Endodermal cell (in vitro differentiated cells): ENCODE results near the gene TTLL9. TPM values are rescaled to one million over a fixed set of nuclear protein-coding genes. Genes with fewer than 3 reads are reported as not detected.

Source experiments
- DNase-seq: peaks from one replicate; pipeline ENCODE4 v3.0.0-alpha.2; 2017
- H3K27ac ChIP-seq: 2 replicates; pipeline ENCODE4 v1.5.1; 2013; ENCODE audit warnings: mild to moderate bottlenecking, low read depth, low read length, moderate library complexity
- H3K27me3 ChIP-seq: 2 replicates; pipeline ENCODE4 v1.6.1; 2013; ENCODE audit warnings: mild to moderate bottlenecking, low read length, moderate library complexity; ENCODE audit not compliant: insufficient read depth, control insufficient read depth, poor library complexity, severe bottlenecking
- H3K36me3 ChIP-seq: 2 replicates; pipeline ENCODE4 v1.7.0; 2013; ENCODE audit warnings: mild to moderate bottlenecking, low read length, moderate library complexity; ENCODE audit not compliant: control insufficient read depth, insufficient read depth
- H3K4me1 ChIP-seq: one replicate; pipeline ENCODE4 v1.7.0; 2013; ENCODE audit warnings: low read length; ENCODE audit not compliant: control insufficient read depth, insufficient read depth
- H3K4me3 ChIP-seq: 2 replicates; pipeline ENCODE4 v1.5.1; 2013; ENCODE audit warnings: mild to moderate bottlenecking, low read length, moderate library complexity
- H3K9ac ChIP-seq: 2 replicates; pipeline ENCODE4 v1.6.1; 2013; ENCODE audit warnings: mild to moderate bottlenecking, low read length, moderate library complexity; ENCODE audit not compliant: poor library complexity, severe bottlenecking; ENCODE audit errors: extremely low read depth
- H3K9me3 ChIP-seq: 2 replicates; pipeline ENCODE4 v1.6.1; 2013; ENCODE audit warnings: mild to moderate bottlenecking, low read length, moderate library complexity; ENCODE audit not compliant: control insufficient read depth
- H3K27ac Mint-ChIP-seq: 2 replicates; pipeline ENCODE4 v1.8.0; 2020; ENCODE audit warnings: mixed read lengths
- H3K27me3 Mint-ChIP-seq: 2 replicates; pipeline ENCODE4 v1.8.0; 2021; ENCODE audit warnings: mild to moderate bottlenecking, mixed read lengths; ENCODE audit not compliant: insufficient read depth
- H3K36me3 Mint-ChIP-seq: 2 replicates; pipeline ENCODE4 v1.8.0; 2020; ENCODE audit warnings: low read depth, mixed read lengths
- H3K4me1 Mint-ChIP-seq: 2 replicates; pipeline ENCODE4 v1.8.0; 2020; ENCODE audit warnings: mixed read lengths
- H3K4me3 Mint-ChIP-seq: 2 replicates; pipeline ENCODE4 v1.8.0; 2020; ENCODE audit warnings: mild to moderate bottlenecking, moderate library complexity, mixed read lengths
- H3K9me3 Mint-ChIP-seq: 2 replicates; pipeline ENCODE4 v1.8.0; 2020; ENCODE audit warnings: mild to moderate bottlenecking, mixed read lengths
- WGBS, 2 experiments: methylation state at CpG; one replicate each; pipeline versions ENCODE4 v1.1.5 to v1.1.7; 2013; ENCODE audit warnings: missing lambda C conversion rate in 2 of 2, mixed read lengths in 1 of 2; ENCODE audit not compliant: insufficient coverage in 1 of 2, insufficient read length in 1 of 2; 5-methylcytosine and 5-hydroxymethylcytosine counted together
- total RNA-seq, 2 donors: library from RNA; stranded (reverse); fragmentation: NEBNext Ultra II Directional in 1 of 2; extraction: Animal tissue kit (Norgen Biotek cat#: 25700) in 1 of 2; gene quantifications; 2 replicates in 1 of 2; 3 replicates in 1 of 2; pipeline ENCODE4 v1.2.1, GENCODE V29; 2021
- TF ChIP-seq, protein P1 (sequence below): fragments of 200-600 bp; sonication (generic); conservative IDR thresholded peaks from 2 replicates; pipeline ENCODE4 v1.5.0; 2021; ENCODE audit warnings: antibody characterized with exemption, mild to moderate bottlenecking

Gene TTLL9
- total RNA-seq, 2 donors from 2014 or later: 0.29 to 0.51 TPM

DNA sequence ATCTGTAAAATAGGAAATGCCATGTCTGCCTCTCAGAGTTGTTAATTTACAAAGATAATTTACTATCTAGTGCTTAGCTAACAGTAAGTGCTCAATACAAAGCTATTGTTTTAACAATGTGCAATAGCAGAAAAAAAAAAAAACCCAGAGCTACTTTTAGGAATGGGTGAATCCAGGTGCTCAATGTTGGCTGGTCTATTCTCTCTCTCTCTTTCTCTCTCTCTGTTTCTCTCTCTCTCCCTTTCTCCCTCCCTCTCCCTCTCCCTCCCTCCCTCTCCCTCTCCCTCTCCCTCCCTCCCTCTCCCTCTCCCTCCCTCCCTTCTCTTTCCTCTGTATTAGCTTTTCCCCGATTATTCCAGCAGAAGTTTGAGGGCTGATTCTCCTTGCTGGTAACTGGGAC is 67.4 kb downstream of the TTLL9 start:
- no peak overlapping the region for H3K4me3 Mint-ChIP-seq
- no peaks in the 10 kb centered on the region for H3K9me3 Mint-ChIP-seq
- Histone ChIP-seq H3K9ac (no peak overlapping the region), H3K4me1 (no peaks in the 10 kb centered on the region), H3K36me3 (no peaks in the 10 kb centered on the region), H3K27ac (no peak overlapping the region), H3K4me3 (no peak overlapping the region), H3K27me3 (no peaks in the 10 kb centered on the region), H3K9me3 (no peaks in the 10 kb centered on the region)
- no peak overlapping the region for H3K27ac Mint-ChIP-seq
- peaks cover 4% of the 10 kb centered on the region for H3K27me3 Mint-ChIP-seq
- H3K4me1 Mint-ChIP-seq: no peaks in the 10 kb centered on the region
- DNase-seq: no peak
- H3K36me3 Mint-ChIP-seq: no peaks in the 10 kb centered on the region
- 63% methylated on average over 1 of the region's 1 CpG; no CpG with 5 or more reads in 1 of the 2 experiments for WGBS, 2 experiments
- TF ChIP-seq, protein P1, sequence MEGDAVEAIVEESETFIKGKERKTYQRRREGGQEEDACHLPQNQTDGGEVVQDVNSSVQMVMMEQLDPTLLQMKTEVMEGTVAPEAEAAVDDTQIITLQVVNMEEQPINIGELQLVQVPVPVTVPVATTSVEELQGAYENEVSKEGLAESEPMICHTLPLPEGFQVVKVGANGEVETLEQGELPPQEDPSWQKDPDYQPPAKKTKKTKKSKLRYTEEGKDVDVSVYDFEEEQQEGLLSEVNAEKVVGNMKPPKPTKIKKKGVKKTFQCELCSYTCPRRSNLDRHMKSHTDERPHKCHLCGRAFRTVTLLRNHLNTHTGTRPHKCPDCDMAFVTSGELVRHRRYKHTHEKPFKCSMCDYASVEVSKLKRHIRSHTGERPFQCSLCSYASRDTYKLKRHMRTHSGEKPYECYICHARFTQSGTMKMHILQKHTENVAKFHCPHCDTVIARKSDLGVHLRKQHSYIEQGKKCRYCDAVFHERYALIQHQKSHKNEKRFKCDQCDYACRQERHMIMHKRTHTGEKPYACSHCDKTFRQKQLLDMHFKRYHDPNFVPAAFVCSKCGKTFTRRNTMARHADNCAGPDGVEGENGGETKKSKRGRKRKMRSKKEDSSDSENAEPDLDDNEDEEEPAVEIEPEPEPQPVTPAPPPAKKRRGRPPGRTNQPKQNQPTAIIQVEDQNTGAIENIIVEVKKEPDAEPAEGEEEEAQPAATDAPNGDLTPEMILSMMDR: no peak

DNA sequence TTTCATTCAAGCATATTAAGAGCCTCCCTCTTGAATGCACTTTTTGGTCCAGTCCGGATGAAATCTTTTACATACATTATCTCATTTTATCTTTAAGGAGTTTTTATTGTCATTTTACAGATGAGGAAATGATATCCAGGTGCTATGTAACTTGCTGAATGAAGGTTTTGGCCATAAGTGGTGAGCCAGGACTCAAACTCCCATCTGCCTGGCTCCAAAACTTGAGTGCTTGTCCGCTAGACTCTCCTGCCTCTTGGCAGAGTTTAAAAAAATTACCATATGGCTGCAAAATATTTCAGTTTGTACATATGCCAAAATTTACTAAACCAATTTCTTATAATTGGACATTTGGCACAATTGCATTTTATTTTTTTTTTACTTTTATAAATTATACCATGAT is 69.2 kb downstream of the TTLL9 start:
- H3K9me3 ChIP-seq: no peaks in the 10 kb centered on the region
- H3K4me1 ChIP-seq: no peaks in the 10 kb centered on the region
- no peak overlapping the region for H3K27ac ChIP-seq
- no peak overlapping the region for H3K27ac Mint-ChIP-seq
- no peaks in the 10 kb centered on the region for H3K9me3 Mint-ChIP-seq
- no peaks in the 10 kb centered on the region for H3K4me1 Mint-ChIP-seq
- H3K36me3 ChIP-seq: peaks cover 3% of the 10 kb centered on the region
- no peaks in the 10 kb centered on the region for H3K27me3 ChIP-seq
- no peak overlapping the region for H3K4me3 Mint-ChIP-seq
- DNase-seq: no peak
- WGBS, 2 experiments: 84% methylated on average over 2 of the region's 2 CpGs; no CpG with 5 or more reads in 1 of the 2 experiments
- peaks cover 4% of the 10 kb centered on the region for H3K27me3 Mint-ChIP-seq
- TF ChIP-seq, protein P1: no peak
- peaks cover 4% of the 10 kb centered on the region for H3K36me3 Mint-ChIP-seq
- no peak overlapping the region for H3K4me3 ChIP-seq
- no peak overlapping the region for H3K9ac ChIP-seq

DNA sequence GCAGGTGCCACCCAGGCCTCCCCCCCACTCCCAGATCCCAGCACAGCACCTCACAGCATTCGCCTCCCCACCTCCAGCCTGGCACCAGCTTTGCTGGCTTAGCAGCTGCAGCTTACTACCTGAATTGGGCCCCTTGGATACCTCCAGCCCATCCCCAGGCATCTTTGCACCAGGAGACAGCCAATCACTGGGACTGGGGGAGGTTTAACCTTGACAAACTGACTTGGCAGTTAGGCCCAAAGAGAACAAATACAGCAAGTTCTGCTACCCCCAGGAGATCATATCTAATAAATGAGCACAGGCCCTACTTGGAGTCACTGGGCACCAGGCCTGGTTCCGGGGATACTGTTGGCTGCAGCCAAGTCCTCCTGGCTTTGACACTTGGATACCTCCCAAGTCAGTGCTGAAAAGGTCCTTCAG is 72.6 kb downstream of the TTLL9 start:
- Mint-ChIP-seq H3K27me3 (peaks cover 4% of the 10 kb centered on the region), H3K27ac (peak overlapping the region; percentile 69), H3K9me3 (peaks cover 2% of the 10 kb centered on the region), H3K36me3 (peaks cover 36% of the 10 kb centered on the region), H3K4me3 (no peak overlapping the region), H3K4me1 (no peaks in the 10 kb centered on the region)
- no peak overlapping the region for H3K9ac ChIP-seq
- no peaks in the 10 kb centered on the region for H3K4me1 ChIP-seq
- H3K27ac ChIP-seq: no peak overlapping the region
- H3K9me3 ChIP-seq: peaks cover 4% of the 10 kb centered on the region
- peaks cover 37% of the 10 kb centered on the region for H3K36me3 ChIP-seq
- H3K27me3 ChIP-seq: no peaks in the 10 kb centered on the region
- no peak for DNase-seq
- TF ChIP-seq, protein P1: no peak
- WGBS, 2 experiments: 90% methylated on average over 2 of the region's 2 CpGs; no CpG with 5 or more reads in 1 of the 2 experiments
- no peak overlapping the region for H3K4me3 ChIP-seq
